22Rv1 (cell line): ENCODE results near the gene MS4A4A.
"Not testable (repeated sequence)": the region's sequence is repeated elsewhere in the genome, so short reads cannot be mapped to it uniquely, and the experiment has no call there.

Experiments
- H3K27ac ChIP-seq: fragments of 450-650 bp; 2 replicates; pipeline ENCODE4 v1.5.1; 2017
- CTCF ChIP-seq: fragments of 450-650 bp; IDR thresholded peaks from 2 replicates; pipeline ENCODE4 v1.5.1; 2017; ENCODE audit warnings: mild to moderate bottlenecking
- ZFX ChIP-seq: fragments of 450-650 bp; IDR thresholded peaks from 2 replicates; pipeline ENCODE4 v1.6.1; 2017; ENCODE audit warnings: antibody characterized with exemption, borderline replicate concordance

MS4A4A gene

GRCh38 chr11:60281485-60281884, 1.0 kb downstream of the MS4A4A start:
- TF ChIP-seq CTCF (no peak), ZFX (no peak)
- H3K27ac ChIP-seq, result no peak overlapping the region

- TF ChIP-seq ZFX (no peak), CTCF (no peak)
Observed at GRCh38 chr11:60282286-60282685, 1.8 kb downstream of the MS4A4A start.

GRCh38 chr11:60285411-60286126, 5.1 kb downstream of the MS4A4A start:
- not testable (repeated sequence) for H3K27ac ChIP-seq

More at GRCh38 chr11:60282286-60282685, 1.8 kb downstream of the MS4A4A start:
- H3K27ac ChIP-seq, result no peak overlapping the region

GRCh38 chr11:60288531-60288930, 8.1 kb downstream of the MS4A4A start:
- no peak for TF ChIP-seq CTCF
- TF ChIP-seq ZFX, result no peak
- no peak overlapping the region for H3K27ac ChIP-seq

GRCh38 chr11:60292145-60292544, 11.7 kb downstream of the MS4A4A start:
- no peak overlapping the region for H3K27ac ChIP-seq
- no peak for TF ChIP-seq CTCF
- no peak for TF ChIP-seq ZFX

- no peak overlapping the region for H3K27ac ChIP-seq
- TF ChIP-seq CTCF (no peak), ZFX (no peak)
Observed at GRCh38 chr11:60301178-60301577, 20.7 kb downstream of the MS4A4A start.

GRCh38 chr11:60301884-60302283, 21.4 kb downstream of the MS4A4A start:
- H3K27ac ChIP-seq, result not testable (repeated sequence)

- no peak overlapping the region for H3K27ac ChIP-seq
- TF ChIP-seq CTCF (no peak), ZFX (no peak)
Observed at GRCh38 chr11:60303661-60304060, 23.2 kb downstream of the MS4A4A start.
